ENCODE results near the gene SCYL1.

DNA sequence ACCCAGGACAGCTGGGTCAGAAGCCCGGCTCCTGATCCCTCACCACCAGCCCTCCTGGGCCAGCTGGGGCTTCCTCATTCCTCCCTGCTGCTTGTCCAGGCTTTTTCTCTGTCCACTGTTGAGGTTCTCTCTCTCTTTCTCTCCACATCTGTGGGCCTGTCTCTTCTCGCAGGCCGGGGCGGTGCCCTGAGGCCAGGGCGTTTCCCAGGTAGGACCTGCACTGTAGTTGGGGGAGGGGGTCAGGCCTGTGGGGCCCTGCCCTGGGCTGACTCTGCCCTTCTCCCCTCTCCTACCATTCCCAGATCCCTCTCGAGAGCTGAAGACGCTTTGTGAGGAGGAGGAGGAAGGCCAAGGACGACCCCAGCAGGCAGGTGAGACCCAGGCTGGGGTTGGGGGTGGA is 55.9 kb downstream of the SCYL1 start:
- TF ChIP-seq, protein P1, sequence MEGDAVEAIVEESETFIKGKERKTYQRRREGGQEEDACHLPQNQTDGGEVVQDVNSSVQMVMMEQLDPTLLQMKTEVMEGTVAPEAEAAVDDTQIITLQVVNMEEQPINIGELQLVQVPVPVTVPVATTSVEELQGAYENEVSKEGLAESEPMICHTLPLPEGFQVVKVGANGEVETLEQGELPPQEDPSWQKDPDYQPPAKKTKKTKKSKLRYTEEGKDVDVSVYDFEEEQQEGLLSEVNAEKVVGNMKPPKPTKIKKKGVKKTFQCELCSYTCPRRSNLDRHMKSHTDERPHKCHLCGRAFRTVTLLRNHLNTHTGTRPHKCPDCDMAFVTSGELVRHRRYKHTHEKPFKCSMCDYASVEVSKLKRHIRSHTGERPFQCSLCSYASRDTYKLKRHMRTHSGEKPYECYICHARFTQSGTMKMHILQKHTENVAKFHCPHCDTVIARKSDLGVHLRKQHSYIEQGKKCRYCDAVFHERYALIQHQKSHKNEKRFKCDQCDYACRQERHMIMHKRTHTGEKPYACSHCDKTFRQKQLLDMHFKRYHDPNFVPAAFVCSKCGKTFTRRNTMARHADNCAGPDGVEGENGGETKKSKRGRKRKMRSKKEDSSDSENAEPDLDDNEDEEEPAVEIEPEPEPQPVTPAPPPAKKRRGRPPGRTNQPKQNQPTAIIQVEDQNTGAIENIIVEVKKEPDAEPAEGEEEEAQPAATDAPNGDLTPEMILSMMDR (IDR thresholded peaks at IDR 0.05) = no peak
- no peak for TF ChIP-seq POLR2A (IDR thresholded peaks at IDR 0.05)
